Mammary epithelial cell (primary cell): ENCODE data around the gene MAGEA2B.

Source experiments
- CTCF ChIP-seq, 2 donors: IDR thresholded peaks in 1 of 2; conservative IDR thresholded peaks in 1 of 2; 2 replicates each; pipeline ENCODE4 v1.5.1; 2011 to 2012; ENCODE audit warnings: inconsistent platforms in 2 of 2, low read length in 2 of 2, mild to moderate bottlenecking in 2 of 2, control low read depth in 1 of 2, low read depth in 1 of 2; ENCODE audit not compliant: insufficient read depth in 1 of 2; ENCODE audit errors: extremely low read depth in 1 of 2
- EZH2 ChIP-seq: IDR thresholded peaks from 2 replicates; pipeline ENCODE4 v1.6.1; 2012; ENCODE audit warnings: low read length, inconsistent platforms, borderline replicate concordance

GRCh38 chrX:152733261-152733975, 19.0 kb downstream of the MAGEA2B start, which contains the start of the genes CSAG1 and MAGEA12:
- TF ChIP-seq CTCF (conservative IDR thresholded peaks at IDR 0.05 in 1 of 2, IDR thresholded peaks at IDR 0.05 in 1 of 2; ENCODE audit: extremely low read depth in 1 of 2, insufficient read depth in 1 of 2, low read depth in 1 of 2, low read length in 2 of 2) (no peak), EZH2 (no peak)
